Bone marrow (tissue), 2 donors: ENCODE measurements around the gene AARS2.
A peak's percentile ranks its signal among the peaks of the same experiment; 100 is the strongest.

Experiments used
- DNase-seq, 2 donors: peaks; one replicate each; lab custom pipeline; 2025; lab: John Stamatoyannopoulos, UW

AARS2 gene

DNA sequence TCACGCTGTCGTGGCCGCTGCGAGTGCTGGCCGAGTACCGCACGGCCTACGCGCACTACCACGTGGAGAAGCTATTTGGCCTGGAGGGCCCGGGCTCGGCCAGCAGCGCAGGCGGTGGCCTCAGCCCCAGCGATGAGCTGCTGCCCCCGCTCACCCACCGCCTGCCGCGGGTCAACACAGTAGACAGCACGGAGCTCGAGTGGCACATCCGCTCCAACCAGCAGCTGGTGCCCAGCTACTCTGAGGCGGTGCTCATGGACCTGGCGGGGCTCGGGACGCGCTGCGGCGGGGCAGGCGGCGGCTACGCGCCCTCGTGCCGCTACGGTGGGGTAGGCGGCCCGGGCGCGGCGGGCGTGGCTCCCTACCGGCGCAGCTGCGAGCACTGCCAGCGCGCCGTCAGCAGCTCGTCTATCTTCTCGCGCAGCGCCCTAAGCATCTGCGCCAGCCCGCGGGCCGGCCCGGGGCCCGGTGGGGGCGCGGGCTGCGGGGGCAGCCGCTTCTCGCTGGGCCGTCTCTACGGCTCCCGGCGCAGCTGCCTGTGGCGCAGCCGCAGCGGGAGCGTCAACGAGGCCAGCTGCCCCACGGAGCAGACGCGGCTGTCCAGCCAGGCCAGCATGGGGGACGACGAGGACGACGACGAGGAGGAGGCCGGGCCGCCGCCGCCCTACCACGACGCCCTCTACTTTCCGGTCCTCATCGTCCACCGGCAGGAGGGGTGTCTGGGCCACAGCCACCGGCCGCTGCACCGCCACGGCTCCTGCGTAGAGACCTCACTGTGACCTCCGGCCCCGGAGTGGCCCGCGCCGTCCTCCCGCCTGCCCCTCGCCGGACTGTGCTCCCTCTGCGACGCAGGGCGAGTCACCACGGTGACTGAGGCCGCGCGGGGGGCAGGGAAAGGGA is 37.1 kb downstream of the AARS2 start:
- DNase-seq, result no peak

DNA sequence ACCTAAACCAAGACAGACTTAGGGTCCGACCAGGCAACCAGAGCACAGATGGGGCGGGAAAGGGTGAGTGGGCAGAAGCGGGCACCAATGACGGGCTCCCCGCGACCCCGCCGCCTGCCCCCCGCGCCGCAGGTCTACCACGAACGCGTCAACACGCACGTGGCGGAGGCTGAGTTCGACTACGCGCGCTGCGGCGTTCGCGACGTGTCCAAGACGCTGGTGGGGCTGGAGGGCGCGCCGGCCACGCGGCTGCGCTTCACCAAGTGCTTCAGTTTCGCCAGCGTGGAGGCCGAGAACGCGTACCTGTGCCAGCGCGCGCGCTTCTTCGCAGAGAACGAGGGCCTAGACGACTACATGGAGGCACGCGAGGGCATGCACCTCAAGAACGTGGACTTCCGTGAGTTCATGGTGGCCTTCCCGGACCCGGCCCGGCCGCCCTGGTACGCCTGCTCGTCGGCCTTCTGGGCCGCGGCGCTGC is 37.8 kb downstream of the AARS2 start:
- DNase-seq, result no peak

DNA sequence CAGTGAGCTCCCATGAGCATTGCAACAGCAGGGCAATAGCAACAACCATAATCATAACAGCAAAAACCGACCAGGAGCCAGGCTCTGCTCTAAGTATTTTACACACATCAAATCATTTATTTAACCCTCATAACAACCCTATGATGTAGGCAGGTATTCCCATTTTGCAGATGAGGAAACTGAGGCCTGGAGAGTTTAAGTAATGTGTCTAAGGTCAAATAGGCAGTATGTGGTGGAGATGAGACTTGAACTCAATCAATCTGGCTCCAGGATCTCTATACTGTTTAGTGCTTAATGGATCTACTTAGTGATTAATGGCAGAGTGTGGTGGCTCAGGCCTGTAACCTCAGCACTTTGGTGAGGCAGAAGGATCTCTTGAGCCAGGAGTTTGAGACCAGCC is 39.5 kb downstream of the AARS2 start:
- DNase-seq, result no peak

DNA sequence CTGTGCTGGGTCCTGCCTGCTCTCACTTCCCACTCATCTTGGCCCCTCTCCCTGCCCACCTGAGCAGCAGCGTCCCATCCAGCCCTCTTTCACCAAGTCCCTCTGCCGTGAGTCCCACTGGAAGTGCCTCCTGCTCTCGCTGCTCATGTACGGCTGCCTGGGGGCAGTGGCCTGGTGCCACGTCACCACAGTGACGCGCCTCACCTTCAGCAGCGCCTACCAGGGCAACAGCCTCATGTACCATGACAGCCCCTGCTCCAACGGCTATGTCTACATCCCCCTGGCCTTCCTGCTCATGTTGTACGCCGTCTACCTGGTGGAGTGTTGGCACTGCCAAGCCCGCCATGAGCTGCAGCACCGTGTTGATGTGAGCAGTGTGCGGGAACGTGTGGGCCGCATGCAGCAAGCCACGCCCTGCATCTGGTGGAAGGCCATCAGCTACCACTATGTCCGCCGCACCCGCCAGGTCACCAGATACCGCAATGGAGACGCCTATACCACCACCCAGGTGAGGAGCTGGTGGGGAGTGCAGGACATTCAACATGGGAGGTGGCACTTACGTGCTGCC is 40.1 kb downstream of the AARS2 start:
- DNase-seq, result no peak

DNA sequence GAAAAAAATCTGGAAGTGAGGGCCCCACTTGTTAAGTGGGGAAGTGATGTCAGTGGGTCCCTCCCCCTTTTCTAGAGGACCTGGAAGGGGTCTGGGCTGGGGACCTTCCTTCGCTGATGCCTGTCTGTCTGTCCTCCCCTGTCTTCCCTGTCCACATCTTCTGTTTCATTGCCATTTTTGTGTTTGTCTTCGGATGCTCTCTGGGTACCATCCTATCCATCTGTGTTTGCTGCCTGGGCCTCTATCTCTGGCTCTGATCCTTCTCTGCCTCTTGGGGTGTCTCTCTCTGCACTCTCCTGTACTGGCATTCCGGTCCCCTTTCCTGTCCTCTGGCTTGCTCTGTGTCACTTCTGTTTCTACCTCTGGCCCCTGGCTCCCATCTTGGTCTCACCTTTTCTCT is 40.6 kb downstream of the AARS2 start:
- DNase-seq, result no peak

DNA sequence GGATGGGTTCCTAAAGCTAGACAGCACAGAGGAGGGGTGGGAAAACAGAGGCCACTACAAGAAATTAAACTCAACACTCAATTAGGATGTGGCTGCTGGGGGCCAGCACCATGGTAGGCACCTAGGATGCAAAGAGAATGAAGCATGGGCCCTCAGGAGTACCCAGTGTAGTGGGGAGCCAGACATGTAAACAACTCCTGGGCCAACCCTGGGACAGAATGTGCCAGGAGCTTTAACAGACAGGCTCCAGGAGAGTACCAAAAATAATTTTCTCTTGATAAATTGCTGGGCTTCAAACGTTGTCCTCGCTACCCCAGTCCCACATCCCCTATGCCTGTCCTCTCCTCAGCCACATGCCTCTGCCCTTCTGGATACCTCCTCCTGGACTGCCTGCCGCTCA is 41.2 kb downstream of the AARS2 start:
- DNase-seq, result no peak

DNA sequence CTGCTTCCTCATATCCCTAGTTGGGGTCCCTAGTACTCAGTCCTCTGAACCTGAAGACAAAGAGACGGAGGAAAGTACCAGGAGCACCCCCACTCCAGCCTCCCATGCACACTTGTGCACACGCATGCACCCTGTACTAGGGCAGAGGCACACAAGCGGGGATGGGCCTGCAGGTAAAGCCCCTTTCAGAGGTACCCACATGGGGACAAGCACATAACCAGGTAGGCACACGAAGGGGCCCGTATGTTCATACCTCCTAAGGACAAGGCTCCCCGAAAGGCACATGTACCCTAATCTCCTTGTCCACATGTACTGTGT is 41.8 kb downstream of the AARS2 start:
- DNase-seq, result no peak

DNA sequence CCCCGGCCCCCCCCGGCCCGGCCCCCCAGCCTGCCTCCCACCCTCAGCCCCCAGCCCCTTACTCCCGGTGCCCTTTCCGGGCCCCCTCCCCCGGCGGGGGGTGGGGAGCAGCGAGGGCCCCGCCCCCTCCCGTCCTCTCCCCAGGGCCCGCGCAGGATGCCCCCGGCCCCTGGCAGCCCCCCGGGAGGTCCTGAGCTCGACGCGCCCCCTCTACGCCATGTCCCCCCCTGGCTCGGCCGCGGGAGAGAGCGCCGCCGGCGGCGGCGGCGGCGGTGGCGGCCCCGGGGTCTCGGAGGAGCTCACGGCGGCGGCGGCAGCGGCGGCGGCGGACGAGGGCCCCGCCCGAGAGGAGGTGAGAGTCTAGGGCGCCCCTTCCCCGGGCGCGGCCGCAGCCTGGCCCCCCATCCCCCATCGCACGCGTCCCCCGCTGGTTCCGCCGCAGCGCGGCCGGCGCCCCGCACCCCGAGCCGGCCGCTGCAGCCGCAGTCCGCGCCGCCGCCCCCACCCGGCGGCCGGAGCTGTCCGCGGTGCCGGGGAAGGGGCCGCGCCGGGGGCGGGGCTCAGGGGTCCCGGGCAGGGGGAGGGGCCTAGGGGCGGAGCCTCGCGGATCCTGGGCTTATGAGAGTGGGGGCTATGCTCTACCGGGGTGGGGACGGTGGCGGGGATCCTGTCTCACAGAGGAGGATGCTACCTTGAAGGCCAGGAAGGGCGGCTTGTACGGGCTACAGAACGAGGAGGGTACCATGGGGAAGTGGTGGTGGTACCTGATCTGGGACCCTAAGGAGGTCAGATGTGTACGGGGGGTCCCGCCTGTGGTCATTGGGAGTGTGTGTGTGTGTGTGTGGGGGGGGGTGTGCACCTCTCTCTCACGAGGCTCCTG is 42.4 kb downstream of the AARS2 start:
- no peak for DNase-seq

DNA sequence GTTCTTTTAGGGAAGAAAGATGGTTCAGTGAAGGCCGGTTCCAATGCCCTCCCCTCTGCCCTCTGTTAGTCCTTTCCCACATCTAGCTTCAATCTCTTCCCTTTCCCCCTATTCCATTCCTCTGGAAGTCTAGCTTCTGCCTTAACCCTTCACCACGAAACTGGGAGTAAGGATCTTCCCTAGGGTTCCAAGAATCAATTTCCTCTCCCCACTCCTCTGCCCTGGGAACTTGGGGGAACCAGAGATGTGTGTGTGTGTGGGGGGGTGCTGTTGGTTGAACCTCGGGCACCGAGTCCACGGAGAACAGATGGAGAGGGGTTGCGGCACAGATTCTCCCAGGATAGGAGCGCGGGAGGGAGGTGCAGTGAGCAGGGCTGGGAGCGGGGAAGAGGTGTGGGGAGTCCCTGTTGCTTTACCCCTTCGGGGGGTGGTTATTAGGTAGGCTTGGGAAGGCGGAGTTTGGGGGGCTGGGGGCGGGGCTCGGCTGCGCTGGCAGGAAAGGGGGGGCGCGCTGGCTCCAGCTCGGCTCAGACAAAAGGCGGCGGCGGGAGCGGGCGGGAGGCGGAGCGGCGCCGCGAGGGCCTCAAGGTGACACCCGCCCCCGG is 43.1 kb downstream of the AARS2 start, which contains the start of gene TMEM151B:
Gene TMEM151B (plus strand): TSS at position 530 of the 605 bp plus-strand sequence. CDS start 293 bp downstream, outside the sequence.
- no peak for DNase-seq

DNA sequence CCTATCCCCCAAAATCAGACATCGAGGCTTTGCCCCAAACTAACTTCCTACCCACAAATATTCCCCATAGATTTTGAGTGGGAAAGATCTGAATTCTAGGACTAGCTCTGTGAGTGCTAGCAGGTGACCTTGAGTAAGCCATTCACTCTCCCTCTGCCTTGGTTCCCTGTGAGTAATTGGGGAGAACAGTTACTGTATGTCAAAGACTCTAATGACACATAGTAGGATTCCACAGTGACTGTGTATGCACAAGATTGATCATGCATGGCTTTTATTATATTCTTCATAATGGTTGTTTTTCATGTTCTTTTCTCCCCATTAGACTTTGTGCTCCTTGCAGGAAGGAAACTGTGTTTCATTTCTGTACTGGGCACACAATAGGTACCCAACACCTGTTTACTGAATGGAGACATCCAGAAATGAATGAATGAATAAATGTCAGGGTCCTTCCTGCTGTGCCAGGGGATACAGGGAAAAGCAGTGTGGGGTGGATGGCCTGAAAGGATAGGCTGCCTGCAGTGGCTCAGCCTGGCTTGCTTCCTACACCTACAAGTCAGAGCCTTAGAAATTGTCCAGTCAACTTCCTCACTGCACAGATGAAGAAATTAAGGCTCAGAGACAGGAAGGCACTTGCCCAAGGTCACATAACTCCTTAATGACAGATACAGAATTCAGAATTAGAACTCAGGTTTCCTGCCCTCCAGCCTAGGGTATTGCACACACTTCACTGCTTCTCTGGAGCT is 43.8 kb downstream of the AARS2 start:
- DNase-seq, result no peak

DNA sequence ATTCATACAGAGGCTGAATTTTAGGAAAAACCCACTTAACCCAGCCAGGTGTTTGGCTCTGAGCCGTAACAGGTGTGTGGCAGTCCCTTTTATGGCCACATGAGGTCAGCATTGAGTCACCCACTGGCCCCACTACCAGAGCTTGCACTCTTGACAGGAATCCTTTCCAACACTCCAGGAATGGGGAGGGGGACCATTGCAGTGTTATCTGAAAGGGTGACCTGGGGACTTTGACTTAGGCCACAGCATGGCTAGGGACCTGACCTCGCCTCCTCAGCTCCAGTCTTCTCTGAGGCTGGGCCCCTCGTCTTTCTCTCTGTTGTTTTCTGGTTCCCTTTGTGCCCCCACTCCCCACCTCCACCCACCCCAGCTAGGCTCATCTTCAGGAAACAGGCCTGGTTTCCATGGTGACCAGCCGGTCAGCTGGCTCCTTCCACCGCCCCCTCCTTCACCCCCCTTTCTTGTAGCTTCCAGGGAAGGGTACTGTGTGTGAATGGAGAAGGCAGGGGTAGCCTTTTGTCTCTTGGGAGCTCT is 45.0 kb downstream of the AARS2 start:
- DNase-seq, result no peak

DNA sequence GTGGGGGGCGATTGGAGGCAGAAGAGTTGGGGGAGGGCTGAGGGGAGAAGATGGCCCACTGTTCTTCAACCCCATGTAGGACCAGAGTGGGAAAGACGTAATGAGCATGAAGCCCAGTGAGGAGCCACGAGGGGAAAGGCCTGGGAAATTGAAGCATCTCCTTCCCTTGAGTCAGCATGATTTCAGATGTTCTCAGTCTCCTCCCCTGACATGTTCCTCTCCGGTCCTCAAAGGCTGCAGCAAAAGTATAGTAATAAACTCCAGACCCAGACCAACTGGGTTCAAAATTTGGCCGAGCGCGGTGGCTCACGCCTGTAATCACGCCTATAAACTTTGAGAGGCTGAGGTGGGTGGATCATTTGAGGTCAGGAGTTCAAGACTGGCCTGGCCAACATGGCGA is 45.9 kb downstream of the AARS2 start:
- DNase-seq, result no peak

DNA sequence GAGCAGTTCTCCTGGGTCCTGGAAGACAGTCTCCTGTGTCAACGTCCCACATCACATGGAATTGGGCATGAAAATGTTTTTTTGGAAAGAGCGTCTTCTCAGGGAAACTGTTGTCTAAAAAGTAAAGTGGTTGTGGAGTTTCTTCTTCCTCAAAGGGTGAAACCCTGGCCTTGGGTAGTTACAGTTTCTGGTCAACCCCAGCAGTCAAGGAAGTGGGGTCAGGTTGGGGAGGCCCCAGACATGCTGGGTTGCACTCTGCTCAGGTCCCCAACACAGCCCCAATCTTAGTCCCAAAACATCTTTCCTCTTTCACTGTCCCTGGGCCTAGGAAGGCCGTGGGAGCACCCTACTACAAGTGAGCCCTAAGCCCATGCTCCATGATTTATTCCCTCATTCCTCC is 46.8 kb downstream of the AARS2 start:
- DNase-seq, result no peak

DNA sequence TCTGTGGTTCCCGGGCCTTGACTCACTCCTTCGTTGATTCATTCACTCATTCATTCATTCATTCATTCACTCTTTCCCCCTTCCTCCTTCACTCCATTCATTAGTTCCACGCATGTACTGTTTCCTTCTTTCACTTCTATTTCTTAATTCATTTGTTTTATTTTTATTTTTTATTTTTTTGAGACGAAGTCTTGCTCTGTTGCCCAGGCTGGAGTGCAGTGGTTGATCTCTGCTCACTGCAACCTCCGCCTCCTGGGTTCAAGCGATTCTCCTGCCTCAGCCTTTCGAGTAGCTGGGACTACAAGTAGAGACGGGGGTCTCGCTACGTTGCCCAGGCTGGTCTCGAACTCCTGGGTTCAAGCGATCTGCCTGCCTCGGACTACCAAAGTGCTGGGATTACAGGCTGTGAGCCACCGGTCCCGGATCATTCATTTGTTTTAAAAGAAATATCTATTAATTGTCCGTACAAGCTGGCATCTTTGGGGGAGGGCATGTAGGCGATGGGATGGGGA is 47.4 kb downstream of the AARS2 start:
- peak in 1 of 2 donors; percentile 84 for DNase-seq

DNA sequence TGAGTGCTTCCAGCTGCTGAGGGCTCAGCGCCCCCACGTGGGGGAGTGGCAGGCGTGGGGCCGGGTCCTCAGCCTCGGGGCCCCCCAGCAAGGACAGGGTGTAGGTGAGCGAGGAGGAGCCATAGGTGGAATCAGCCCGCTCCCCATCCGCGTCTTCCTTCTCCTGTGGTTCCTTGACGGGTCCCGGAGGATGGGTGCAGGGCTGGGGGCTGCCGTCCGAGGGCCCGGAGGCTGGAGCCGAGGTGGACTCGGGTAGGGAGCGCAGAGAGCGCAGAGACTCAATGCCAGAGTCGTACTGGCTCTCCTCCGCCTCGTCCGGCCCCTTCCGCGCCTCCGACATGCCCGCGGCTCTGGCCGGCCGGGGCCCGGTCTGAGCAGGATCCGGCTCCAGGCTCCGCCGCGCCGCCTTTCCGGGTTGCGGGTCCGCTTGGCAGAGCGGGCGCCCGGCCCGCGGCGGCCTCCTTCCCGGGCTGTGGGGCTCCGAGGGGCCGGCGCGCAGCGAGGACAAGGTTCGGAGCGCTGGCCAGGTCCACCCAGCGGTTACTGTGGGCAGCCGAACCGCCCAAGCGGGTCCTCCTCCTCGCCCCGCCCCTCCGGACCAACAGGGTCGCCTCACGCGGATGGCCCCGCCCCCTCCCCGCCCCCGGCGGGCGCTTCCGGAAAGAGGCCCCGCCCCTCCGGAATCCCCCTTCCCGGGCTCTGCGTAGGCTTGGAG is 48.0 kb downstream of the AARS2 start, which contains the start of gene NFKBIE:
Gene NFKBIE (minus strand): TSS at position 545 of the 715 bp plus-strand sequence. CDS start 205 bp downstream, at position 340.
- DNase-seq, result peak in 1 of 2 donors; percentile 94

DNA sequence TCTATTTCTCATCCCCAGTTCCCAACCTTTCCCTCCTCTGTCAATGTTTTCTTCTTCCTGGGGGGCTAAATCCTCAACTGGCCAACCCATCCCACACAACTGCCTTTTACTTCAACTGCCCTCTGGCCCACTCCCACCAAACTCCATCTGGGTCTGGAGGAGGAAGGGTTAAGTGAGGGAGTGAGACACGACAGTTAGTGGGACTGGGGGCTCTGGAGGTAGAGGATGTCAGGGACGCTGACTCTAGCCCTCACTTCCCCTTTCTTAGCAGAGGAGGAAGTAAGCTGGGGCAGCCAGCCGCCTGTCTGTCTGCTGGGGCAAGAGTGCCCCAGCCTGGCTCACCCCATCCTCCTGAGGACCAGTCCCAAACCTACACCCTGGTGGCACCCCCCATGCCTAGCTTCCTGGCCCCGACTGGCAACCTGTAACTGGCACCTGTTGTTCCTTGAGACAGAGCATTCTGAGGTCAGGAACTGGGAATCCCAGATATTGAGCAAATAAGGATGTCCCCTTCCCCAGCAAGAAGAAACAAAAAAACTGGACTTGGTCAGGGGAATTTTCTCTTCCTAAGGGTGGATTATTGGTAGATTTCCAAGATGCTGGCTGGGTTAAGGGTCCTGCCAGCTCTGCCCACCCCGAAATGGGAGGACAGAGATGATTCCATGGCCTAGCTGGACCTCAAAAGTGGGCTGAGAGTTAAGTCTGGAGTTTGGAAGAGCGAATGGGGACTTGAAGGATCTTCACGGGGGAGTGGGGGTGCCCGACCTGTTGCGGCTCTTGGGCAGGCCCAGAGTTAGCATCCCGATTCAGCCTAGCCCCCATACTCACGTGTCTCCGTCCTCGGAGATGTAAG is 48.8 kb downstream of the AARS2 start:
- DNase-seq, result peak; percentile 38 to 87

DNA sequence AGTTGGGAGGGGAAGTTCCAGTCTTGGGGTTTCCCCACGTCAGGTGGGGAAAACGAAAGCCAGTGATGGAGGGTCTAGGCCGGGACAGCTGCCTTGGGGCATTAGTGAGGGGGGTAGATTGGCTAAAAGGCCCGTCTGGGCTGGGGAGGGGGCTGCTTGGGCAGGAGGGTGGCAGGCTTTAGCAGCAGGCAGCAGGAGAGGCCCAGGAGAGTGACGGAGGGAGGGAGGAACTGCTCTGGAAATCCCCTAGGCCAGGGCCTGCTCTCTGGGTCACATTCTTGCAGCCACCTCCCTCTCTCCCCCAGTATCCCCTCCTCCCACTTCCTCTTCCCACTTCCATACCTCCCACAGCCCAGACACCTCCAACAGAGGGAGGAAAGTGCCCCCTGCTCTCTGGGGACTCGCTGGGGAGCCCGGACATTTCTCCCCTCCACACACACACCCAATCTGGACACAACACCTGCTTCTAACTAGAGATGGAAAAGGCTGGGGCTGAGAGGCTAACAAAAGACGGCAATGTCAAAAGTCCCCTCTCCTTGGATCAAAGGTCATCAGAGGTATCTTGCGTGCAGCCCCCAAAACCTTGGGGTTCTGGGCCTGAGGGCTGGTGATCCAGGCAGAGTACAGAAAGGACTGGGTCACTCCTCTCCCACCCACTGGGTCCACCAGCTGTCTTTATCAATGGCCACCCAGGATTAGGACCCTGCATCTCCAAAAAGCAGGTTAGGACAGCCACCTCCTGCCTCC is 49.6 kb downstream of the AARS2 start:
- peak; percentile 21 to 33 for DNase-seq
